ENCODE results near the gene HOTAIR. TPM values are rescaled to one million over a fixed set of nuclear protein-coding genes. Genes with fewer than 3 reads are reported as not detected.

Gene HOTAIR
- total RNA-seq, 1 donor from 2014 or later, result 1.3 TPM

DNA sequence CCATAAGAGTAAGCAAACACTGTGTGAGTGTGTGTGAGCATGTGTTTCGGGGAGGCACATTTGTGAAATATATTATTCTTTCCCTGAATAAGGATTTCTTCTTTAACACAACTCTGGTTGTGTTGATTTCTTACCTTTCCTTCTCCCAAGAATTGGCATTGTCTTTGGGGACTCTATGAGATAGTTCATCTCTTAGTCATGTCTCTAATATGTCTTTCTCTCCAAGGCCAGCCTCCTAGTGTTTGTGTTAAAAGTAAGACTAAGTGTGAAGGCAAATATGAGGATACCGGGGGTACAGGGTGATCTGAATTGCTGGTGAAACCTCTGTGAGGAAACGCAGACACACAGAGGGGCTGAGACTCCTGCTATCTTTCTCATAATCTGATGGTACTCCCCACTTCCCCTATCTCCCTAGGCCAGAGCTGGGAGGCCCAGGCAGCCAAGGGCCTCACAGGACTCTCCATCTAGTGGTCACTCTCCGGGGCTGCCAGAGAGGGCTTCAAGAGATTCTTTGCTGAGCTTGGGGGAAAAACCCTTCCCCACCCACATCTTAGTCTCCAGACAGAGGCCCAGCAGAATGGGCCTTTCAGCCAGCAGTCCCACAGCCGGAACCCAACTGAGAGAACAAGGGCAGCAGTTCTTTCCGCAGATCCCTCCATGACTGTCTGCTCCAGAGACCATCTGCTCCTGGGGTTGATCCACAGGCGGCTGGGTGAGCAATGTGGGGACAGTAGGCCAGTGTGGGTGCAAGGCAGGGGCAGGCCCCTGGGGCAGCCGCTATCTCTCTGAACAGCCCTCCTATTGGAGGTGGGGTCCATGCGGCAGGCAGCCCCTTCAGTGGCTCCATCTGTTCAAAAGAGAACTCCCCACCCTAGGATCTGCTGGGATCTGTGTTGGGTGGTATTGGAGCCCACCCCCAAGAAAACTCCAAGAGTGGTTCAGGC lies 25.8 kb downstream of the HOTAIR start:
- DNase-seq (ENCODE audit: low read depth), result no peak

DNA sequence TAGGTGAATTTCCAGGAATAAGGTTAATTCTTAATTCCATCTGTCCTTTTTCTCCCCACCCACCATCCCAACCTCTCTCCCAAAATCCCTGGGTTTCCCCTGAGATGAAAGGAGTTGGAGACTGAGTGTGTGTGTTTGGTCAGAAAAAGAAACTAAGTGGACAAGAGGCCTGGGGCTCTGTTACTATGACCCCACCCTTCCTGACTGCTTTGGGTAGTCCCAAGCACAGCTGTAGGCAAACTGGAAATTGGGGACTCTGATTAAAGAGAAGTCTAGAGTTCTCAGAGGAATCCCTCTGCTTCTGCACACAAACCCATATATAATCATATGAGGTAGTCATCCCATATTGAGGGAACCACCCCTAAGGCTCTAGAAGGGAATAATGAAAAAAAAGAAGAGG lies 27.0 kb downstream of the HOTAIR start:
- no peak for DNase-seq (ENCODE audit: low read depth)

DNA sequence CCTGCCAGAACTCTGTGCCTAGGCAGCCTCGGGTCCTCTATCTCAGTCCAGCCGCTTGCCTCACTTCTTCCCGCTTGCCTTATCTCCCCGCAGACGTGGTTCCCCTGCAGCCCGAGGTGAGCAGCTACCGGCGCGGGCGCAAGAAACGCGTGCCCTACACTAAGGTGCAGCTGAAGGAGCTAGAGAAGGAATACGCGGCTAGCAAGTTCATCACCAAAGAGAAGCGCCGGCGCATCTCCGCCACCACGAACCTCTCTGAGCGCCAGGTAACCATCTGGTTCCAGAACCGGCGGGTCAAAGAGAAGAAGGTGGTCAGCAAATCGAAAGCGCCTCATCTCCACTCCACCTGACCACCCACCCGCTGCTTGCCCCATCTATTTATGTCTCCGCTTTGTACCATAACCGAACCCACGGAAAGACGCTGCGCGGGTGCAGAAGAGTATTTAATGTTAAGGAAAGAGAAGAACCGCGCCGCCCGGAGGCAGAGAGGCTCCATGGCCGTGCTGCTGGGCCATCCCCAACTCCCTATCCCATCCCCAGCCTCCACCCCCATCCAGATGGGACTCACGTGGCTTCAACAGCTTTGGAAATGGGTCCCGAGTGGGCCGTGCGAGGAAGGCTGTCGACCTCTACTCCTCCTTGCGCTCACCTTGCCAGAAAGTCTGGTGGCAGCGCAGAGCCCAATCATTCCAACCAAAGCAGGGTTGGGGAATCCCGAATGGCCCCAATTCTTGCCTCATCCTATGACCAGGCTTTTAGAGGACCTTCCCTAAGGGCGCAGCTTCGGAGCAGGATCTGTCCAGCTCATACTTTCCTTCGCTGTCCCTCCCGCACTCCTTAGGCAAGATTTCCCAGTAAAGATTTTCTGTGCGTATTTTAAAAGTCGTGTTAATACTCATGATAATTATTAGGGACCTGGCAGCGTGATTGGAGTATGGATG lies 29.6 kb downstream of the HOTAIR start:
- DNase-seq (ENCODE audit: low read depth), result no peak

DNA sequence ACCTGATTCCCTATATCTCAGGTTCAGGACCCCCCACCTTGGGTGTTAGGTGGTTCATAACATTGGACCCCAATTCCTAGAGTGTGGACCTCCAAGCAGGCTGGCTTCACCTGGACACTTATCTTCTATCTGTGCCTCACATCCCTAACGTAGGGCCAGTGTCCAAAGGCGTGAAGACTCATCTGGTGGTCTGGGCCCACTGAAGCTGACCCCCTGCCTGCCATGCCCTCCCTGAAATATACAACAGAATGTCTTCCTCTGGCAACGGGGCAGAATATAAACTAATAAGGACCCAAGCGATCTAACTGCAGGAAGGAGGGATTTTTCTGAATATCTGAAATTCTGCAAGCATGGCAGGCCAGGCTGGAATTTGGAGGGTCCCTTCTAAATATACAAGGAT lies 30.5 kb downstream of the HOTAIR start:
- DNase-seq (ENCODE audit: low read depth), result no peak

DNA sequence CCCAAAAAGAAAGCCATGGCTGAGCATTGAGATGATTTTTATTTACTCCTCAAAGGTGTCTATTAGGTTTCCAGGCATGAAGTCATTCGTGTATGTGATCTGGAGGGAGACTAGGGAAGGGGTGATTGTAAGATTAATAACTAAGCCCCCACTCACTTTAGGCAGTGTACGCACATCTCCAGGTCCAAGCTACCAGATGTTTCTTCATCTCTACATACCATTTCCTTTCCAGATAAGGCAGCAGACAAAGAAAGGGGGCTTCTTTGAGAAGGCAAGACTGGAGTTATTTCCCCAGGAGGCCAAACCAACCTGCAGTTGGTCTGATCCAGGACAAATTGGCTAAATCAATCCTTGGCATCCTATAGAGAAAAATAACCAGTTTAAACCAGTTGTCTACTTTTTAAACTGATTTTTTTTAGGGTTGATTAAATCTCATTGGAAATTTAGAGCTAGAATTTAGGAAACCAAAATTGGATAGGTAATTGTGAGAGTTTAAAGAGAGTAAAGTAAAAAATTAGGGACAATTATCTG lies 32.2 kb downstream of the HOTAIR start:
- no peak for DNase-seq (ENCODE audit: low read depth)

DNA sequence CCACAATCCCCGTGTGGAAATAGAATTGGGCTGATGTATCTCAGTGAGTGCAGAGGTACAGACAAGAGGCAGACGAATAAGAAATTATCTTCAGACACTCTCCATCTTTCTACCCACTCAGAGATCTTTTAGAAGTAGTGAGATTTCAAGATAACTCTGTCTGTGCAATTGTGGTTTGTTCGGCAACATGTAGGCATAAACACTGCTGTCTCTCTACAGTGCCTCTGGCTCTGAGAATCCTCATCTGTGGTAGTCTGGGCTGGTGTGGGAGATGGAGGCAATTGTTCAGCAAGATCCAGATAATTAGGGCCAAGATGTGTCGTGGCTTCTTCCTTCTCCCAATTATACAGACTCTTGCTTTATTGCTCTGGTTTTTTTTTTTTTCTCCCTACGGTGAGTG lies 33.0 kb downstream of the HOTAIR start:
- no peak for DNase-seq (ENCODE audit: low read depth)

DNA sequence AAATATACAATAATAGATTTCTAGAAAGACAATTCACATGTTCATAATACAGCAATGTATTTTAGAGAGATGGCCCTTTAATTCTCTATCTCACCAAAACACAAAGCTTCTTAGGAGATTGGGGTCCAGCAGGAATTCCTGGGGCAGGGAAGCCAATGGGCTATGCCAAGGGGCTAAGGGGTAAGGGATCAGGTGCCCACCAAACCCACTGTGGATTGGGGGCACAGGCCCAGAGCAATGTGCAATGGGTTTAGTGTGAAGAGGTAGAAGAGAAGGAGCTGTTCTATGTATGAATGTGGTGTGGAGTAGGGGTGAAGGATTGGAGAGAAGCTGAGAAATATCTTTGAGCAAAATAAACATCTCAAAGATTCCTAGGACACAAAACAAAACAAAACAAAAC lies 33.6 kb downstream of the HOTAIR start:
- no peak for DNase-seq (ENCODE audit: low read depth)

DNA sequence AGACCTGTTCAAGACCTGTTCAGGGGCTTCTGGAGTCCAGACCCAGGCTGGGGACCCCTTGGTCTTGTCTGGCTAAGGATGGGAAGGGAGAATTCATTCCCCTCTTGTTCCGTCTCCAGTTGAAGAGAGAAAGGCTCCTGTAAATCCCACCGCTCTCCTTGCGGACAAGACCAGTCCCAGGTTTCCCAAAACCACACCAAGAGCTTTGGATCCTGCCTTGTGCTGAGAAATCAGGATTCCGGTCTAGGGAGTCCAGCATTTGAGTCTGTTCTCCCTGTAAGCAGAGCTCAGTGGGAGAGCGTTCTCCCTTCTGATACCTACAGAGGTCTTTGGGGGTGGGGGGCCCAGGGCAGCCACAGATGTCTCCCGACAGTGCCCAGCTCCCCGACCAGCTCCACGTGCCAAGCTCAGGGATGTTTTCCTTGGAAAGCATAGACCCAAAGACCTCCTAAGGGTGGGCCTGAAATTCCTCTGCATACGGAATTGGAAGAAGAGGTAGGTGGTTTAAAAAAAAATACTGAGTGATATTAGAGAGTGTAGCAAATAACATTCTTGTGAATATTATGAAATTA lies 34.2 kb downstream of the HOTAIR start:
- DNase-seq (ENCODE audit: low read depth), result no peak

DNA sequence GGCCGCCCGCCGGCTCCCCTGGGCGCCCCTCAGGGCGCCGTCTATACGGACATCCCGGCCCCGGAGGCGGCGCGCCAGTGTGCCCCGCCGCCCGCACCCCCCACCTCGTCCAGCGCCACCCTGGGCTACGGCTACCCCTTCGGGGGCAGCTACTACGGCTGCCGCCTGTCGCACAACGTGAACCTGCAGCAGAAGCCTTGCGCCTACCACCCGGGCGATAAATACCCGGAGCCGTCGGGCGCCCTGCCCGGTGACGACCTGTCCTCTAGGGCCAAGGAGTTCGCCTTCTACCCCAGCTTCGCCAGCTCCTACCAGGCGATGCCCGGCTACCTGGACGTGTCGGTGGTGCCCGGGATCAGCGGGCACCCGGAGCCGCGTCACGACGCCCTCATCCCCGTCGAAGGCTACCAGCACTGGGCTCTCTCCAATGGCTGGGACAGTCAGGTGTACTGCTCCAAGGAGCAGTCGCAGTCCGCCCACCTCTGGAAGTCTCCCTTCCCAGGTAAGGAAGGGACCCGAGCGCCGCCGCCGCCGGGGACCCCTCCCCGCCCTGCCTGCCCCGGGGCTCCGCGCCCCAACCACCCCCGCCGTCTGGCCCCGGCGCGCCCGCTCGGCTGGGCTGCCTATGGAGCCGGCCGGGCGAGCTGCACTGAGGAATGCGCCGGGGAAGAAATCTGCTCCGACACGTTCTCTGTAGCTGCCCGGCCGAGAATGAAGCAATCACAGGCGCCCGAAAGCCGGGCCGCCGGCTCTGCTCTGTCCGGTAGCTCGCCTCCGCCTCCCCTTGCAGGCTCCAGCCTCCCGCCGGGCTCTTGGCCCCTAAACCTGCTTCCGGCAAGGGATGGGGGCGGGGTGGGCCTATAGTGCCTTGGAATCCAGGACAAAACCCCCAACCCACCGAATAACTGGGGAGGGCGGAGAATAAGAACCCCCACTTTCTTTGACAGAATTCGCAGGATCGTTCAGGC lies 35.3 kb downstream of the HOTAIR start:
- no peak for DNase-seq (ENCODE audit: low read depth)

DNA sequence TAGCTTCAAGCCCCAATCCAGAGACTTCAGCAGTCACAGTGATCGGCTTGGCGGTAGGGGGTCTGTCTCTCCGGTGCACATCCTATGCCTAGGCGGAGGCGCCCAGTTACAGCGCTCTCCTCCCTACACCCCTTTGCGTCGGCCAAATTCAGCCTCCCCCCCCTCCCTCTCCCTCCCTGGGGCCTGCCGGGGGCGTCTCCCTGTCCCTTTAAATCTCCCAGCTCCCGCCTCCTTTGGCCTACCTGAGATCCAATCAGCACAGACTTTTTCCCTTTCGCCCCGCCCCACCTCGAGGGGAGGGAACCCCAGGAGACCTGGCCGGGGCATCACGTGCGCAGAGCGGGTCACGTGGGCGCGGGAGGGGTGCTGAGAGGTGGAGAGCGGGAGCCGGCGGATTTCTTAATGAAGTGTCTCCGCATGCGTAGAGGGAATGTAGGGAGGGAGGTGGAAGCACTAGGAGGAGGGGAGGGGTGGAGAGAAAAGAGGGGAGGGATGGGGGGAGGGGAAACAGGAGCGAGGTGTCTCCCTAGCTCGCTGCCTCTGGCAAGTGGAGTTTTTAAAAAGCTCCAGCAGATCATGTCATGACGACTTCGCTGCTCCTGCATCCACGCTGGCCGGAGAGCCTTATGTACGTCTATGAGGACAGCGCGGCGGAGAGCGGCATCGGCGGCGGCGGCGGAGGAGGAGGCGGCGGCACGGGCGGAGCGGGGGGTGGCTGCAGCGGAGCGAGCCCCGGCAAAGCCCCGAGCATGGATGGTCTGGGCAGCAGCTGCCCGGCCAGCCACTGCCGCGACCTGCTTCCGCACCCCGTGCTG lies 36.2 kb downstream of the HOTAIR start, which contains the start of gene HOXC13:
HOXC13 (plus strand) TSS at position 506 of the 815 bp plus-strand sequence; CDS start at position 582, 76 bp downstream.
- DNase-seq (ENCODE audit: low read depth), result peak; percentile 56

DNA sequence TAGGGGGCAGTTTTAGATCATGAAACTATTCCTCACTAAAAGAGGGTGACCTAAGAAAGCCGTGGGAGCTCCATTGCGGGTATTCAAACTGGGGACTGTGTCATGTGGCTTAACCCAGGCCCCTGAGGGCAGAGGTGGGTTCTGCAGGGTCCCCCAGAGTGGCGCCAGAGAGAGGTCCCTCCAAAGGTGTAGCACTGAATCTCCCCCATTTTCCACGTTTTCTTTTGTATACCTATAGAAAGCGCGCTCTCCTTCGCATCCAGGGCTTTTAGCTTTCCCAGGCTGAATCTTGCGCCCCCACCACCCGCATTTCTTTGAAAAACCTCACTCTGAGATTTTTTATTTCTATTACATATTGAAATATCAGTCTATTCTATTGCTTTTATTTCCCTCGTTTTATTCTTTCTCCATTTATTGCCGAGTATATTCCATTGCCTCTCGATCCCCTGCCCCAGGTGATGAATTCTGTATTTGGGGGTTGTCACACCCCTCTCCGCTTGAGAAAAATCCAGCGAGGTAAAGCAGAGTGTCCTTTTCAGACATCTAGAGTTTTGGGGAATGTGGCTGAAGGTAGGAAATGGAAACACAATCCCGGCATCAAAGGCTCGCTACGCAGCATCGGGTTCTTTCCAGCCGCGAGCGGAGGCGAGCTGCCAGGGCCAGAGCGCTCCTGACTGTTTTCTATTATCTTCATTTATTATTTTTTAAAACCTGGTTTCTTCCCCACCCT lies 37.0 kb downstream of the HOTAIR start:
- DNase-seq (ENCODE audit: low read depth), result no peak

DNA sequence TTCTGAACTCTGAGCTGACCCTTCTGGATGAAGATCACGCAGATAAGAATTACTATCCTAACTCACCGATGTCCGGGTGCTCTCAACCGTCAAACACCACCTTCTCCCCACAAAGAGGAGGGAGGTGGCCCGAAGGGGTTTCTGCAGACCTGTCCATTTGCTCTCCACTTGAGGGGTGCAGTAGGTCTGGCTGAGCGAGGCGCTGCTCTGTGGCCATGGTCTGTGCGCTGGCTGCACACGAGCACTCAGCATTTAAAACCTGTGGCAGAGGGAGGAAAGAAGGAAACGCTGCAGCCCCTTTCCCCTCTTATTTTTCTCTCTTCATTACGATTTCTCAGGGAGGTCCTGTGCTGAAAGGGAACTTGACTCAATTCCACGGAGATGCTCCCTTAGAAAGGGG lies 37.7 kb downstream of the HOTAIR start:
- DNase-seq (ENCODE audit: low read depth), result no peak

DNA sequence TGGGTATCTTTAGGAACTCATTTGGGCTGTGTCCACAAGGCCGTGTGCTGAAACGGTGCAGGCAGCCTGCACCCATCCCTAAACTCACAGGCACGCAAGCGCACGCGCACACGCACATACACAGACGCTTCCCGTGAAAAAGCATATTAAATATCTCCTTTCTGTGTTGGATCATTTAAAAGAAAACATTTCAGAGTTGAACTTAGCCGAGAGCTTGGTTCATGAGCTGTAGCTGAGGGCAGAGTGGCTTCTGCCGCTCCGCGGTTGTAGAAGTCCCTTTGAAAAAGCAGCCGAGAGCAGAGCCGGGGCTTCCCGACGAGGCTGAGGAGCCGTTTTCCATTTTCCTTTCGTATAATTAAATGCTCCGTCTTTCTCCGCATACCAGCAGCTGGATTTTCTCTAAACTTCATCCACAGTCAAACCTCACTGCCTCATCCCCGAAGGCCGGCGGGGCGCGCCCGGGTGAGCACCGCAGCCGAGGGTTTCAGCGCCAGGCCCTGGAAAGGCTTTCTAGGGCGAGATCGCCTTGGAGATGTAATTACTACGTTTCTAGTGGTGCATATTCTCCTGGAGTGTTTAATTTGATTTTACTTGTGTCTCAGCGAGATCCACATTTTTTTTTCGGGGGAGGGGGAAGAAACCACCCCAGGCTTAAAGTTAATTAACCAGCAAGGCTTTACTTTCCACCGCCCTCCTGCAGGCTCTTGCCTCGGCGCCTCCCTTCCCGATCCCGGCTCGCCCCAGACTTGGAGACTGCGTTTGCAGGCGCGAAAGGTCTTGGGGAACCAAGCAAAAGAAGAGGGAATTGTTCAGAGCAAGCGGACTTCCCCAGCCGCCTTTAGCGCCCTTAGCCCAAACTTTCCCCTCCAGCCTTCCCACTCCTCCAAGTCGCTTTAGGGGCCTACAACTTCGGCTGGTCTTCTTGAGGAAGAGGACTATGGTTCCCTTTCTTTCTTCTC lies 39.1 kb downstream of the HOTAIR start:
- no peak for DNase-seq (ENCODE audit: low read depth)

DNA sequence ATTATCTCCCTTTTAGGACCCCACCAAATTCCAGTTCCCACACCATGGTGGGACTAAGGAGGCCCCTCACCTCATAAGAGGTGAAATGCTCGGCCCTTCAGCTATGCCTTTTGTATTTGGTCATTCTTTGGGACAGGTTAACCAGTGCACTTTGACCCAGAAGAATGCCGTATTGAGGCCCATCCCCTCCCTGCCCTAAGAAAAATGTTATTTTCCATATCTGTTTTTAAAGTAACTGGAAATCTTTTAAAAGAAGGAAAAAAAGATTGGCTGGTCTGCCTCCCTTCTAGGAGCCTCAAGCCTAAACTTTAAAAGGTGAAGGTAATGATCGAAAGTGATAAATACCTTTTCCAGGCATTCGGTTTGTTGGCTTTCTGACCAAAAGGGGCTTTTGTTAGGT lies 41.8 kb downstream of the HOTAIR start:
- DNase-seq (ENCODE audit: low read depth), result no peak

DNA sequence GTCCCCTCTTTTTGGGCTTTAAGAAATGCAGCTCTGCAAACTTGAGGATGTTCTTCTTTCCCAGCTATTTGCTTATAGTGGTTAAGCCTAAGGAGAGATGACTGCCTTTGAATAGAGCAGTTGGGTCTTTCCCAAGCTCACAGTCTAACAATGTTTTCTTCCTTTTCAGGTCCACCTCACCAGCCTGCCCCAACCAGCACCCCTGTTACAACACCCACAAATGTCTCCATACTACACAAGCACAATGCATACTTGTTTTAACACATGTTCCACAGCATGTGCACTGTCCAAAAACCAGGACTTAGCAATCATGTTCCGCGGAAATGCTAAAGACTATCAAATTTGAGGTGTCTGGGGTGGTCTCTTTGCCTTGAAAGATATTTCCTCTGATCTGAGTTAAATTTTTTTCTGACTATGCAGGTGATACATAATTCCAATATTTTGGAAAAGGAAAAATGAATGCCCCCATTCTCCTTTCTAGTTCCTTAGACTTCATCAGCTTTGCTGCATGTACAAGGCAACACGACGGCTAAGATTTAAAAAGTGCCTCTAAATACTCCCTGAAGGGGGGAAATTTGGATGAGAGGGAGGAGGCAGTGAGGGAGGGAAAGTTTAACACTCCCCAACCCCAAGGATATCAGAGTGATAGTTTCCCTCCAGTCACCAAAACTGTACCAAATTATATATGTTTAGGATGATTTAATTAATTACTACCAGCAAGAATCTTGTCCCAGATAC lies 42.7 kb downstream of the HOTAIR start:
- DNase-seq (ENCODE audit: low read depth), result no peak

DNA sequence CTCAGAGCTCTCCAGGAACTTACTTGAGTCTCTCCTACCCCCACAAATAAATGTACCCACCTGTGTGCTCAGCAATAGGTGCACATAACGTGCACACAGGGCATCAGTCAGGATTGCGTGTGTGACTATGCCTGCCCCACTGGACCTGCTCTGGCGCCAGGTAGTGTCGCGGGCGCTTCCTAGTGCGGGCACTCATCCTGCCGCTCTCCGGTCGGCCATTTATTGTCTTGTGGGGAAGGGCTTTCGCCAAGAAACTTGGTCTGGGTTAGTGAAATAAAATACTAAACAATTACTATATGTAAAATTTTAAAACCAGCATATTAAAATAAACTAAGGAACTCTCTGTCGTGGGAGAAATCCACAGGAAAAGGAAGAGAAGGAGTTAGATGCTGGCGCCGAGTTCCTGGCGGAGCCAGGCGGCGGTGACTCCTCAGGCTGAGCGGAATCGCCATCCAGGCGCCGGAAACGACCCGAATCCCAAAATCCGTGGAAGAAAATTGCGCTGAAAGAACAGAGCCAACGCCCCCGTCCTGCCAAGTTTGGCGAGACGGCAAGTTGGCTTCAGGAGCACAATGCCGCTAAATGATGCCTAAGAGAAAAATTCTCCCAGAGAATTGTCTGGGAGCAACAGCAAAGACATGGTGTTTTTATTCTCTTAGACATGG lies 44.0 kb downstream of the HOTAIR start:
- DNase-seq (ENCODE audit: low read depth), result no peak

DNA sequence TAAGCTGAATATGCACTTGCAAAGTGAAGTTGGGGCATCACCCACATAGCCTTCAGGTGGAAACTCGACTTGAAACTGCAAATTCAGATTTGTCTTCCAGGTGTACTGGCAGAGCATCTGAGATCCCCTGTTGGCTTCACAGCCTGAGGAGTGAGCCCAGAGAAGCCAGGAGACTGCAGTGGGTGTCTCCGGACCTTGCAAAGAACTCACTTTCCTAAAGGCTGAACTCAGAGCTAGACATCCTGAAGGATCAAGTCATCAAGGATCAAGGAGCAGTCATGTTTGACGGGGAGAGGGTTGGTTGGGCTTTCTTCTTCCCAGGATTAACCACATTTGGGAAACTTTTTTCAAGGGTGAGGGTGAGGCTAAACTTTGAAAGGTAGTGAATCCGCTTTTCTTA lies 45.2 kb downstream of the HOTAIR start:
- DNase-seq (ENCODE audit: low read depth), result no peak
